22Rv1 (cell line): ENCODE results near the gene TMEM139.
A peak's percentile ranks its signal among the peaks of the same experiment; 100 is the strongest.

Experiments
- H3K27ac ChIP-seq: fragments of 450-650 bp; 2 replicates; pipeline ENCODE4 v1.5.1; 2017
- ZFX ChIP-seq: fragments of 450-650 bp; IDR thresholded peaks from 2 replicates; pipeline ENCODE4 v1.6.1; 2017; ENCODE audit warnings: antibody characterized with exemption, borderline replicate concordance
- TF ChIP-seq, protein P1 (sequence below): fragments of 450-650 bp; IDR thresholded peaks from 2 replicates; pipeline ENCODE4 v1.5.1; 2017; ENCODE audit warnings: mild to moderate bottlenecking

TMEM139 gene

DNA sequence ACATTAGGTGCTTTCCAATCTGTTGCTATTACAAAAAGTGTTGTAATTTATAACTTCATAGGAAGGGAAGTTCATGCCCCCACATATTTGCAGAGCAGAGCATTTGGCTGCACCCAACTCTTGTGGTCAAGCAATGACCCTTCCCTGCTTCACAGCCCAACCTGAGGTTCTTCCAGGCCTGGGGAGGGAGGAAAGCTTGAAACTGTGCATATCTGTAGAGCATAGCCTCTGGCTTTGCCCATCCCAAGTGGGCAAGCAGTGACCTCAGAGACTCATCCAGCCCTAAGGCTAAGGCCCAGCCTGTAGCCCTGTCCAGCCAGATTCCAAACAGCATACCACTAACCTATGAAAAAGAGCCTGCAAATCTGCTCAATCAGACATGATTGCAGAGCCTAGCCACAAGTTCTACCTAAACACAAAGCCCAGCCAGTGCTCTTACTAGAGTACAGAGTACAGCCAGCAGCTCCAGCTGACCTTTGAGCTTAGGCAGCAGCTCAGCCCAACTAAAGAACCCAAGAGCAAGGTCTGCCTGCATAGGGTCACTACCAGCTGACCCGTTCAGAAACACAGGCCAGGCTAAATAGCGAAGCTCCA, 35.9 kb upstream of the TMEM139 start:
- H3K27ac ChIP-seq = no peak overlapping the region
- no peak for TF ChIP-seq ZFX
- TF ChIP-seq, protein P1, sequence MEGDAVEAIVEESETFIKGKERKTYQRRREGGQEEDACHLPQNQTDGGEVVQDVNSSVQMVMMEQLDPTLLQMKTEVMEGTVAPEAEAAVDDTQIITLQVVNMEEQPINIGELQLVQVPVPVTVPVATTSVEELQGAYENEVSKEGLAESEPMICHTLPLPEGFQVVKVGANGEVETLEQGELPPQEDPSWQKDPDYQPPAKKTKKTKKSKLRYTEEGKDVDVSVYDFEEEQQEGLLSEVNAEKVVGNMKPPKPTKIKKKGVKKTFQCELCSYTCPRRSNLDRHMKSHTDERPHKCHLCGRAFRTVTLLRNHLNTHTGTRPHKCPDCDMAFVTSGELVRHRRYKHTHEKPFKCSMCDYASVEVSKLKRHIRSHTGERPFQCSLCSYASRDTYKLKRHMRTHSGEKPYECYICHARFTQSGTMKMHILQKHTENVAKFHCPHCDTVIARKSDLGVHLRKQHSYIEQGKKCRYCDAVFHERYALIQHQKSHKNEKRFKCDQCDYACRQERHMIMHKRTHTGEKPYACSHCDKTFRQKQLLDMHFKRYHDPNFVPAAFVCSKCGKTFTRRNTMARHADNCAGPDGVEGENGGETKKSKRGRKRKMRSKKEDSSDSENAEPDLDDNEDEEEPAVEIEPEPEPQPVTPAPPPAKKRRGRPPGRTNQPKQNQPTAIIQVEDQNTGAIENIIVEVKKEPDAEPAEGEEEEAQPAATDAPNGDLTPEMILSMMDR = no peak

DNA sequence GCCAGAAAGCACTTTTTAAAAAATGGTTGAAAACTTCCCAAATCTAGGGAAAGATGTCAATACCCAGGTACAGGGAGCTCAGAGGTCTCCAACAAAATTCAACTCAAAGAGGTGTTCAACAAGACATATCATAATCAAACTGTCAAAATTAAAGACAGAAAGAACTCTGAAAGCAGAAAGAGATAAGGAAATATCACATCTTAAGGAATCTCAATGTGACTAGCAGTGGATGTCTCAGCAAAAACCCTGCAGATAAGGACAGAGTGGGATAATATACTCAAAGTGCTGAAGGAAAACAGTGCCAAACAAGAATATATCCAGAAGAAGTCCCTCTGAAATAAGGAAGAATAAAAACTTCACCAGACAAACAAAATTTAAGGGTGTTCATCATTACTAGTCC, 34.6 kb upstream of the TMEM139 start:
- no peak overlapping the region for H3K27ac ChIP-seq
- TF ChIP-seq ZFX = no peak
- TF ChIP-seq, protein P1 = no peak

DNA sequence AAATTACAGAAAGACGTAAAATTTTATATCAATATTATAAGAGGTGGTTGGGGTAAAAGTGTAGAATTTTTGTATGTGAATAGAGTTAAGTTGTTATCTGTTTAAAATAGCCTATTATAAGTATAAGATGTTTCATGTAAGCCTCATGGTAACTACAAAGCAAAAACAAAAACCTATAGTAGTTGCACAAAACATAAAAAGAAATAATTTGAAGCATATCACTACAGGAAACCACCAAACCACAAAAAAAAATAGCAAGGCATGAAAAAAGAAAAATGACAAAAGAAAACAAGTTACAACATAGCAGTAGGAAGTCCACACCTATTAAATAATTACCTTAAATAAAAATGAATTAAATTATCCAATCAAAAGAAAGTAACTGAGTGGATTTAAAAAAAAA, 33.9 kb upstream of the TMEM139 start:
- H3K27ac ChIP-seq = no peak overlapping the region
- TF ChIP-seq ZFX = no peak
- TF ChIP-seq, protein P1 = no peak

DNA sequence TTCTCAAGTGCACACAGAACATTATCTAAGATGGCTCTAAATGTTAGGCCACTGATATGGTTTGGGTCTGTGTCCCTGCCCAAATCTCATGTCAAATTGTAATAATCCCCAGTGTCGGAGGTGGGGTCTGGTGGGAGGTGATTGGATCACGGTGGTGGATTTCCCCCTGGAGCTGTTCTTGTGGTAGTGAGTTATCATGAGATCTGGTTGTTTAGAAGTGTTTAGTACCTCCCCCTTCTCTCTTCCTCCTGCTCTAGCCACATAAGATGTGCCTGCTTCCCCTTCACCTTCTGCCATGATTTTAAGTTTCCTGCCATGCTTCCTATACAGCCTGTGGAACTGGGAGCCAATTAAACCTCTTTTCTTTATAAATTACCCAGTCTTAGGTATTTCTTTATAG, 32.8 kb upstream of the TMEM139 start:
- no peak overlapping the region for H3K27ac ChIP-seq
- TF ChIP-seq ZFX = no peak
- TF ChIP-seq, protein P1 = no peak

DNA sequence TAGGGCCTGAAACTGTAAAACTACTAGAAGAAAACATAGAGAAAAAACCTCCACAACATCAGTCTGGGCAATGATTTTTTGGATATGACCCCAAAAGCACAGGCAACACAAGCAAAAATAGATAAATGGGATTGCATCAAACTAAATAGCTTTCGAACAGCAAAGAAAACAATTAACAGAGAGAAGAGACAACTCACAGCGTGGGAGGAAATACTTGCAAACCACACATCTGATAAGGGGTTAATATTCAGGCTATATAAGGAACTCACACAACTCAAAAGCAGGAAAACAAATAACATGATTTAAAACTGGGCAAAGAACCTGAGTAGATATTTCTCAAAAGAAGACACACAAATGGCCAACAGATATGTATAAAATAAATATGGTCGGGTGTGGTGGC, 29.2 kb upstream of the TMEM139 start:
- H3K27ac ChIP-seq = no peak overlapping the region
- TF ChIP-seq, protein P1 = no peak
- no peak for TF ChIP-seq ZFX

DNA sequence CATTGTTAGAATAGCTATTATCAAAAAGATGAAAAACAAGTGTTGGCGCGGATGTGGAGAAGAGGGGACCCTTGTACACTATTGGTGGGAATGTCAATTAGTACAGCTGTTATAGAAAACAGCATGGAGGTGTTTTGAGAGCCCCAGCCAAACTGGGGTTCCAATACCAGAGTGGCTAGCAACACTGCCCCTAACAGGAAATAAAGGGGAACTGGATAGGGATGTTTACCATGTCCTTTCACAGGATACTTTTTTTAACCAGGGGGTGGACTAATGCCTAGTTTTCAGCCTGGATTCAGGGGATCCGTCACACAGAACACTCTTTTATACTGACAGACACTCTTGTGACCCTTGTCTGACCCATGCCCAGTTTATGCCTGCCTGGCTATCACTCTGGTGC, 28.4 kb upstream of the TMEM139 start:
- TF ChIP-seq, protein P1 = peak; percentile 9; the same call in 1 of the 2 replicates
- no peak for TF ChIP-seq ZFX
- no peak overlapping the region for H3K27ac ChIP-seq

DNA sequence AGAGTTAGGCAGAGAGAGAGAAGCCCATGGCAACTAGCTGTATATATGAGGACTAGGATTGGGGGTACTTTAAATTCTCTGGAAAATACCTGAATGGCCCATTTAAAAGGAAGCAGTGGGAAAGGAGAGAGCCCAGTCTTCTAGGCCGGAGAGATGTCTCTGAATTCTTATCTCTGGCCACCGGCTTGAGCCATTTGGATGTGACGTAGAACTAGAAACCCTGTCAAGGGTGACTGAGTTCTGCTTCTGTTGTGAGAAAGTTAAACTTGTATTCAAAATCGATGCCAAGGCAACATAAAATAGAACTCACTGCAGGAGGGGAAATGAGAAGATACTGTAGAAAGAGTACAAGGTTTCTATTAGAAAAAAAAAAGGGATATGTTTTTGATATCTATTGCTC, 27.8 kb upstream of the TMEM139 start:
- H3K27ac ChIP-seq = no peak overlapping the region

More for the DNA sequence above, 27.8 kb upstream of the TMEM139 start:
- TF ChIP-seq ZFX = no peak
- TF ChIP-seq, protein P1 = no peak
